ENCODE measurements around the gene MGRN1. TPM values are rescaled to one million over a fixed set of nuclear protein-coding genes. Genes with fewer than 3 reads are reported as not detected.

MGRN1 gene
- total and polyA plus RNA-seq, 8 donors = 17.2 to 43.8 (median 30.8) TPM

DNA sequence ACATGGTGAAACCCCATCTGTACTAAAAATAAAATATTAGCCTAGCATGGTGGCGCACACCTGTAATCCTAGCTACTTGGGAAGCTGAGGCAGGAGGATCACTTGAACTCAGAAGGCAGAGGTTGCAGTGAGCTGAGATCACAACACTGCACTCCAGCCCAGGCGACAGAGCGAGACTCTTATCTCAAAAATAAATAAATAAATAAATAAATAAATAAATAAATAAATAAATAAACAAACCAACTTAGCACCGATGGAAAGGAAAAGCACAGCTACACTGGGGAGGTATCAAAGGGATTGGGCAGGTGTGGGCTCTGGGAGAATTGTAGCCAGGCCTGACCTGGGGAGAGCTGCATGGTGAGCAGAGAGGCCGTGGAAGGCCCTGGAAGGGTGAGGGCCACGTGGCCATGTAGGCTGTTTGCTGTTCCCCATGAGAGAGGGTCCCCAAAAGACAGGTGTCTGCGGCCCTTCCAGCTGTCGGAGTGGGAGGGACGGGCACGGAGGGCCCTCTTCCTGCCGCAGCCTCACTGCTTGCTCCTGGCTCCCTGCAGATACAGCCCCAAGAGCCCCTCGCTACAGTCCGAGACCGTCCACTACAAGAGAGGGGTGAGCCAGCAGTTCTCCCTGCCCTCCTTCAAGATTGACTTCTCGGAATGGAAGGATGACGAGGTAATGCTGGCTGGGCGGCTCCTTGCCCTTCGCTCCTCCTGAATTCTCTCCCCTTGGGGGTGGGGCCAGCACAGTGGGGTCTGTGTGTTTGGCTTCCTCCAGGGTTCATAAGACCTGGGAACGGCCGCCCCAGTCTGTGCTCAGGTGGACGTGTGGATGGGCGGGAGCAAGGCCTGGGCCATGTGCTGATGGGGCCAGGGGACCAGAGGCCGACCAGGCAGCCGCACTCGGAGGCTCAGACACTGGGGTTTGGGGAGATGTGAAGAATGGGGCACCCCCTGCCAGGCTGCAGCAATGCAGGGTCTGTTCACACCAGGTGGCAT, 32.4 kb downstream of the MGRN1 start:
- TF ChIP-seq, protein P1, sequence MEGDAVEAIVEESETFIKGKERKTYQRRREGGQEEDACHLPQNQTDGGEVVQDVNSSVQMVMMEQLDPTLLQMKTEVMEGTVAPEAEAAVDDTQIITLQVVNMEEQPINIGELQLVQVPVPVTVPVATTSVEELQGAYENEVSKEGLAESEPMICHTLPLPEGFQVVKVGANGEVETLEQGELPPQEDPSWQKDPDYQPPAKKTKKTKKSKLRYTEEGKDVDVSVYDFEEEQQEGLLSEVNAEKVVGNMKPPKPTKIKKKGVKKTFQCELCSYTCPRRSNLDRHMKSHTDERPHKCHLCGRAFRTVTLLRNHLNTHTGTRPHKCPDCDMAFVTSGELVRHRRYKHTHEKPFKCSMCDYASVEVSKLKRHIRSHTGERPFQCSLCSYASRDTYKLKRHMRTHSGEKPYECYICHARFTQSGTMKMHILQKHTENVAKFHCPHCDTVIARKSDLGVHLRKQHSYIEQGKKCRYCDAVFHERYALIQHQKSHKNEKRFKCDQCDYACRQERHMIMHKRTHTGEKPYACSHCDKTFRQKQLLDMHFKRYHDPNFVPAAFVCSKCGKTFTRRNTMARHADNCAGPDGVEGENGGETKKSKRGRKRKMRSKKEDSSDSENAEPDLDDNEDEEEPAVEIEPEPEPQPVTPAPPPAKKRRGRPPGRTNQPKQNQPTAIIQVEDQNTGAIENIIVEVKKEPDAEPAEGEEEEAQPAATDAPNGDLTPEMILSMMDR (IDR thresholded peaks at IDR 0.05) = no peak
- no peak overlapping the region for H3K27ac ChIP-seq
- H3K9me3 ChIP-seq = no peaks in the 10 kb centered on the region
- DNase-seq (no peak), ATAC-seq (no peak), FAIRE-seq (no peak)
- peaks cover 0 to 36% (median 5%) of the 10 kb centered on the region in 3 donors for H3K36me3 ChIP-seq
- peaks cover 24 to 26% (median 24%) of the 10 kb centered on the region in 3 donors for H3K4me1 ChIP-seq
- 94 to 96% methylated on average over 25 of the region's 25 CpGs for WGBS, 2 donors
- no peaks in the 10 kb centered on the region for H3K27me3 ChIP-seq
- intact Hi-C loops (cut with DNase I) = no loop called here
- H3K4me3 ChIP-seq = no peak overlapping the region

- H3K36me3 ChIP-seq = peaks cover 0 to 28% (median 5%) of the 10 kb centered on the region in 3 donors
- 93 to 94% methylated on average over 29 of the region's 29 CpGs for WGBS, 2 donors
- intact Hi-C loops (cut with DNase I) = no loop called here
- no peak overlapping the region for H3K27ac ChIP-seq
- no peaks in the 10 kb centered on the region for H3K27me3 ChIP-seq
- no peak for DNase-seq
- peaks cover 6 to 10% (median 8%) of the 10 kb centered on the region in 3 donors for H3K4me1 ChIP-seq
- no peak for FAIRE-seq
- no peaks in the 10 kb centered on the region for H3K9me3 ChIP-seq
- no peak overlapping the region for H3K4me3 ChIP-seq
- ATAC-seq = no peak
- TF ChIP-seq, protein P1 (IDR thresholded peaks at IDR 0.05) = no peak
Measured at GRCh38 chr16:4659363-4660353, 35.0 kb downstream of the MGRN1 start.

DNA sequence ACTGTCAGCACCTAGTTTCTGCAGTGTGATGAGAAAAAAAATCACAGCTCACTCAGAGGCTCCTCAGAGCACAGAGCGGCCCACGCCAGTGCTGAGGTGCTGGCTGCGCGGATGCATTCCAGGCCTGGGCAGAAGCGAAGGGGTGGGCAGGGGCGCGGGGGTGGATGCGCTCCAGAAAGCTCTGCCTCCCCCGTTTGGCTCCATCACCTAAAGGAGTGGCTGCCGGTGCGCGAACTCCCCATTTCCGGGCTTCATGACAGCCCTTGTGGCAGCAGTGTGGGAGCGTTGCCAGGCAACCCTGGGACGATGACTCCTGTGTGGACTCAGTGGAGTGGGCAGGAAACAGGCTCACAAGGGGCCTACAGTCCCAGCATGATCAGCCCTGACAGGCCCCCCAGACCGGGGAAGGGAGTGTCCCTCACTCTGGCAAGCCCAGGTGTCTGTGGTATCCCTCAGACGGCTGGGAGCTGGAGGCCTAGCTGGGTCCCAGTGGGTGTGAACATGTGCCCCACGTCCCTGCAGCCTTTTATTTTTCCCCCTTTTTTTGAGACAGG, 35.9 kb downstream of the MGRN1 start:
- ATAC-seq (peak in 3 of 4 donors; percentile 7 to 61 (median 47)), DNase-seq (no peak), FAIRE-seq (no peak)
- no peak overlapping the region for H3K4me3 ChIP-seq
- WGBS, 2 donors = 76 to 82% methylated on average over 18 of the region's 18 CpGs
- no peaks in the 10 kb centered on the region for H3K27me3 ChIP-seq
- peaks cover 0 to 28% (median 5%) of the 10 kb centered on the region in 3 donors for H3K36me3 ChIP-seq
- H3K4me1 ChIP-seq = peaks cover 0 to 3% (median 0%) of the 10 kb centered on the region in 3 donors
- H3K9me3 ChIP-seq = no peaks in the 10 kb centered on the region
- H3K27ac ChIP-seq = no peak overlapping the region
- TF ChIP-seq, protein P1 (IDR thresholded peaks at IDR 0.05) = no peak
- intact Hi-C loops (cut with DNase I) = no loop called here

DNA sequence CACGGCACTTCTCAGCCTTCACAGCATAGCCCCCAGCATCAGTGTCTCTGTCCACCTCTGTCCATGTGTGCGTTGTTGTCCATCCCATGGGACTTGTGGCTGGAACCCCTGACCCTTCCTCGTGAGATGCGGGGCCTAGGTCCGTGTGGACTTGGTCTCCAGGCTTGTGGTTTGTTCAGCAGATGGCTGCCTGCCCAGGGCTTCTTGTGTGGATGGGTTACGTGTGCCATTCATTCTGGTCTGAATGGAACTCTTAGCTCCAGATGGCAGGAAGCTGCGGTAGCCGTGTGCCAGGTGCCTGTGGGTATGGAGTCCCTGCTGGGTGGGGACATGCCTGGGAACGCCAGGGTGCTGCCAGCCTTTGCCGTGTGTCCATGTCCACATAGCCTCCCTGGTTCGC, 37.0 kb downstream of the MGRN1 start:
- no peak for FAIRE-seq
- 86 to 91% methylated on average over 11 of the region's 11 CpGs for WGBS, 2 donors
- Histone ChIP-seq H3K4me1 (peaks cover 0 to 3% (median 0%) of the 10 kb centered on the region in 3 donors), H3K36me3 (peaks cover 0 to 16% (median 5%) of the 10 kb centered on the region in 3 donors), H3K27ac (no peak overlapping the region), H3K27me3 (no peaks in the 10 kb centered on the region), H3K4me3 (no peak overlapping the region), H3K9me3 (no peaks in the 10 kb centered on the region)
- no peak for ATAC-seq
- intact Hi-C loops (cut with DNase I) = no loop called here
- no peak for DNase-seq
- TF ChIP-seq, protein P1 (IDR thresholded peaks at IDR 0.05) = no peak

All from pancreas (tissue), 10 donors.